Endodermal cell (in vitro differentiated cells): ENCODE data around the gene ARID4B. TPM values are rescaled to one million over a fixed set of nuclear protein-coding genes. Genes with fewer than 3 reads are reported as not detected.

ENCODE experiments used
- DNase-seq: peaks from one replicate; pipeline ENCODE4 v3.0.0-alpha.2; 2017
- H3K27ac ChIP-seq: 2 replicates; pipeline ENCODE4 v1.5.1; 2013; ENCODE audit warnings: mild to moderate bottlenecking, low read depth, low read length, moderate library complexity
- H3K27me3 ChIP-seq: 2 replicates; pipeline ENCODE4 v1.6.1; 2013; ENCODE audit warnings: mild to moderate bottlenecking, low read length, moderate library complexity; ENCODE audit not compliant: insufficient read depth, control insufficient read depth, poor library complexity, severe bottlenecking
- H3K36me3 ChIP-seq: 2 replicates; pipeline ENCODE4 v1.7.0; 2013; ENCODE audit warnings: mild to moderate bottlenecking, low read length, moderate library complexity; ENCODE audit not compliant: control insufficient read depth, insufficient read depth
- H3K4me1 ChIP-seq: one replicate; pipeline ENCODE4 v1.7.0; 2013; ENCODE audit warnings: low read length; ENCODE audit not compliant: control insufficient read depth, insufficient read depth
- H3K4me3 ChIP-seq: 2 replicates; pipeline ENCODE4 v1.5.1; 2013; ENCODE audit warnings: mild to moderate bottlenecking, low read length, moderate library complexity
- H3K9ac ChIP-seq: 2 replicates; pipeline ENCODE4 v1.6.1; 2013; ENCODE audit warnings: mild to moderate bottlenecking, low read length, moderate library complexity; ENCODE audit not compliant: poor library complexity, severe bottlenecking; ENCODE audit errors: extremely low read depth
- H3K9me3 ChIP-seq: 2 replicates; pipeline ENCODE4 v1.6.1; 2013; ENCODE audit warnings: mild to moderate bottlenecking, low read length, moderate library complexity; ENCODE audit not compliant: control insufficient read depth
- H3K27ac Mint-ChIP-seq: 2 replicates; pipeline ENCODE4 v1.8.0; 2020; ENCODE audit warnings: mixed read lengths
- H3K27me3 Mint-ChIP-seq: 2 replicates; pipeline ENCODE4 v1.8.0; 2021; ENCODE audit warnings: mild to moderate bottlenecking, mixed read lengths; ENCODE audit not compliant: insufficient read depth
- H3K36me3 Mint-ChIP-seq: 2 replicates; pipeline ENCODE4 v1.8.0; 2020; ENCODE audit warnings: low read depth, mixed read lengths
- H3K4me1 Mint-ChIP-seq: 2 replicates; pipeline ENCODE4 v1.8.0; 2020; ENCODE audit warnings: mixed read lengths
- H3K4me3 Mint-ChIP-seq: 2 replicates; pipeline ENCODE4 v1.8.0; 2020; ENCODE audit warnings: mild to moderate bottlenecking, moderate library complexity, mixed read lengths
- H3K9me3 Mint-ChIP-seq: 2 replicates; pipeline ENCODE4 v1.8.0; 2020; ENCODE audit warnings: mild to moderate bottlenecking, mixed read lengths
- WGBS, 2 experiments: methylation state at CpG; one replicate each; pipeline versions ENCODE4 v1.1.5 to v1.1.7; 2013; ENCODE audit warnings: missing lambda C conversion rate in 2 of 2, mixed read lengths in 1 of 2; ENCODE audit not compliant: insufficient coverage in 1 of 2, insufficient read length in 1 of 2; 5-methylcytosine and 5-hydroxymethylcytosine counted together
- total RNA-seq, 2 donors: library from RNA; stranded (reverse); fragmentation: NEBNext Ultra II Directional in 1 of 2; extraction: Animal tissue kit (Norgen Biotek cat#: 25700) in 1 of 2; gene quantifications; 2 replicates in 1 of 2; 3 replicates in 1 of 2; pipeline ENCODE4 v1.2.1, GENCODE V29; 2021
- TF ChIP-seq, protein P1 (sequence below): fragments of 200-600 bp; sonication (generic); conservative IDR thresholded peaks from 2 replicates; pipeline ENCODE4 v1.5.0; 2021; ENCODE audit warnings: antibody characterized with exemption, mild to moderate bottlenecking

The ARID4B gene
- total RNA-seq, 2 donors from 2014 or later: 40.6 to 43.1 TPM

DNA sequence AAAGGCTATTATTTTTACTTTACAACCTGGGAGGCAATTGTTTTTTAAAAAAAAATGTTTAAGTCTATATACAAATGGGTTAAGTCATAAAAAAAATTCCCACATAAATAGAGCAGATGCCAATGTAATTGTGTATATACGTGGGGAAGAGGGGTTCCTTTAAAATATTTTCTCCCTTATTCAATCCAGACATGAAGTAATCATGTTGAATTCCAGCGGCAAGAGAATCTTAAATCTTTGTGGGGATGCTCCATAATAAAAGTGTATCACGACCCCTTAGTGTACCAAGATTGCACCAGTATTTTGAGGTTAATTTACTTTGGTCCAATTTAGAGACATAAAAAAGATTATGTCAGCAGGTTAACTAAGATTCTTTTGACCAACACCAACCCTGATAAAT lies 62.1 kb downstream of the ARID4B start:
- no peak overlapping the region for H3K9ac ChIP-seq
- H3K9me3 ChIP-seq: no peaks in the 10 kb centered on the region
- H3K36me3 ChIP-seq: no peaks in the 10 kb centered on the region
- Mint-ChIP-seq H3K27ac (no peak overlapping the region), H3K9me3 (no peaks in the 10 kb centered on the region), H3K27me3 (no peaks in the 10 kb centered on the region), H3K36me3 (peaks cover 6% of the 10 kb centered on the region), H3K4me1 (peaks cover 22% of the 10 kb centered on the region), H3K4me3 (no peak overlapping the region)
- no peak for DNase-seq
- H3K27me3 ChIP-seq: no peaks in the 10 kb centered on the region
- no peak overlapping the region for H3K4me3 ChIP-seq
- 94 to 100% methylated on average over 1 to 2 of the region's 3 CpGs for WGBS, 2 experiments
- H3K27ac ChIP-seq: no peak overlapping the region
- TF ChIP-seq, protein P1, sequence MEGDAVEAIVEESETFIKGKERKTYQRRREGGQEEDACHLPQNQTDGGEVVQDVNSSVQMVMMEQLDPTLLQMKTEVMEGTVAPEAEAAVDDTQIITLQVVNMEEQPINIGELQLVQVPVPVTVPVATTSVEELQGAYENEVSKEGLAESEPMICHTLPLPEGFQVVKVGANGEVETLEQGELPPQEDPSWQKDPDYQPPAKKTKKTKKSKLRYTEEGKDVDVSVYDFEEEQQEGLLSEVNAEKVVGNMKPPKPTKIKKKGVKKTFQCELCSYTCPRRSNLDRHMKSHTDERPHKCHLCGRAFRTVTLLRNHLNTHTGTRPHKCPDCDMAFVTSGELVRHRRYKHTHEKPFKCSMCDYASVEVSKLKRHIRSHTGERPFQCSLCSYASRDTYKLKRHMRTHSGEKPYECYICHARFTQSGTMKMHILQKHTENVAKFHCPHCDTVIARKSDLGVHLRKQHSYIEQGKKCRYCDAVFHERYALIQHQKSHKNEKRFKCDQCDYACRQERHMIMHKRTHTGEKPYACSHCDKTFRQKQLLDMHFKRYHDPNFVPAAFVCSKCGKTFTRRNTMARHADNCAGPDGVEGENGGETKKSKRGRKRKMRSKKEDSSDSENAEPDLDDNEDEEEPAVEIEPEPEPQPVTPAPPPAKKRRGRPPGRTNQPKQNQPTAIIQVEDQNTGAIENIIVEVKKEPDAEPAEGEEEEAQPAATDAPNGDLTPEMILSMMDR: no peak
- H3K4me1 ChIP-seq: no peaks in the 10 kb centered on the region

DNA sequence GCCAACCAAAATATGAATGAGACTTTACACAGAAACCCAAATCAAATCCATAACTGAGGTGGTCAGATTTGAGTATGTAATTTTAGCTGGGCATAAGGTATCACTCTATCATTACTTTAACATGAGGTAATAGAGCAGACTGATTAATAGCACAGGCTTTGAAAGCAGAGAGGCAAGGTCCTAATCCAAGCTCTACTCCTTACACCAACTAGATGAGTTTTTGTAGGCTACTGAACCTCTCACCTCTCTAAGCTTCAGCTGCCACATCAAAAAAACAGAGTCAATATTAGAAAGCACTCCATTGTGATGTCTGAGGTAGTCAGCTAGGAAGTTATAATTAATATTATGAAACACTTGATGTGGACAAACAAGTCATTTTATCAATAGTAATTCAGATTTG lies 63.7 kb downstream of the ARID4B start:
- Histone ChIP-seq H3K27ac (no peak overlapping the region), H3K36me3 (peaks cover 13% of the 10 kb centered on the region), H3K27me3 (no peaks in the 10 kb centered on the region), H3K4me3 (no peak overlapping the region), H3K4me1 (no peaks in the 10 kb centered on the region), H3K9ac (no peak overlapping the region), H3K9me3 (no peaks in the 10 kb centered on the region)
- peaks cover 24% of the 10 kb centered on the region for H3K4me1 Mint-ChIP-seq
- H3K36me3 Mint-ChIP-seq: peaks cover 6% of the 10 kb centered on the region
- no peak overlapping the region for H3K4me3 Mint-ChIP-seq
- no peak for DNase-seq
- TF ChIP-seq, protein P1: no peak
- H3K9me3 Mint-ChIP-seq: no peaks in the 10 kb centered on the region
- H3K27ac Mint-ChIP-seq: no peak overlapping the region
- H3K27me3 Mint-ChIP-seq: no peaks in the 10 kb centered on the region

DNA sequence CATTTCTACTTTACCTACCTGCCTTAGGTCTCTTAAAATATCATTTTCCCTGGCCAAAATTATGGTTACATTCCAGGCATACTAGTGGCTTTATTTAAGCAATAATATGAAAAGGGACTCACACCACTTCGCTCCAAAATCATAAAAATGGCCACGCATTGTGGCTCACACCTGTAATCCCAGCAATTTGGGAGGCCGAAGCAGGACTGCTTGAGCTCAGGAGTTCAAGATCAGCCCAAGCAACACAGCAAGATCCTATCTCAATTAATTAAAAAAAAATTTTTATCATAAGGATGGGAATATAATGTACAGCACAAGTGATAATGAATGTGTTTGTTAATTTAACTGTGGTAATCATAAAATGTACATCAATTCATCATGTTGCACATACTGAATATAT lies 65.4 kb downstream of the ARID4B start:
- Histone ChIP-seq H3K27me3 (no peaks in the 10 kb centered on the region), H3K27ac (no peak overlapping the region), H3K4me1 (no peaks in the 10 kb centered on the region), H3K9me3 (no peaks in the 10 kb centered on the region), H3K9ac (no peak overlapping the region), H3K36me3 (peaks cover 30% of the 10 kb centered on the region), H3K4me3 (no peak overlapping the region)
- no peak for DNase-seq
- peaks cover 16% of the 10 kb centered on the region for H3K36me3 Mint-ChIP-seq
- H3K4me1 Mint-ChIP-seq: peaks cover 28% of the 10 kb centered on the region
- no peak overlapping the region for H3K27ac Mint-ChIP-seq
- no peaks in the 10 kb centered on the region for H3K9me3 Mint-ChIP-seq
- TF ChIP-seq, protein P1: no peak
- 94 to 100% methylated on average over 2 to 3 of the region's 3 CpGs for WGBS, 2 experiments
- no peaks in the 10 kb centered on the region for H3K27me3 Mint-ChIP-seq
- no peak overlapping the region for H3K4me3 Mint-ChIP-seq
